Uterus (tissue), 4 donors: ENCODE results near the gene SPOCK1. TPM values are rescaled to one million over a fixed set of nuclear protein-coding genes. Genes with fewer than 3 reads are reported as not detected.

Experiments used
- DNase-seq, 2 donors: peaks; one replicate each; pipeline ENCODE4 v3.0.0-alpha.2; 2019 to 2020
- H3K27ac ChIP-seq, 2 donors: fragments of 200-600 bp; sonication (generic); 1 replicate in 1 of 2; 2 replicates in 1 of 2; pipeline ENCODE4 v1.5.1; 2016 to 2018
- H3K27me3 ChIP-seq, 2 donors: fragments of 200-600 bp; sonication (generic); one replicate each; pipeline ENCODE4 v1.5.1; 2018 to 2019; ENCODE audit warnings: control low read depth in 1 of 2
- H3K36me3 ChIP-seq, 2 donors: fragments of 200-600 bp; sonication (generic); one replicate each; pipeline ENCODE4 v1.5.1; 2019; ENCODE audit warnings: control low read depth in 1 of 2
- H3K4me1 ChIP-seq, 2 donors: fragments of 200-600 bp; sonication (generic); one replicate each; pipeline ENCODE4 v1.5.1; 2018 to 2019; ENCODE audit warnings: control low read depth in 1 of 2
- H3K4me3 ChIP-seq, 2 donors: fragments of 200-600 bp; sonication (generic); 1 replicate in 1 of 2; 2 replicates in 1 of 2; pipeline ENCODE4 v1.5.1; 2018 to 2019; ENCODE audit warnings: mild to moderate bottlenecking in 1 of 2
- H3K9me3 ChIP-seq, 2 donors: fragments of 200-600 bp; sonication (generic); one replicate each; pipeline ENCODE4 v1.5.1; 2019; ENCODE audit warnings: control low read depth in 1 of 2
- POLR2A ChIP-seq, 2 donors: fragments of 450-650 bp; IDR thresholded peaks; one replicate each; pipeline ENCODE4 v1.6.1; 2016; ENCODE audit warnings: antibody characterized with exemption in 2 of 2, mild to moderate bottlenecking in 1 of 2, moderate library complexity in 1 of 2
- intact Hi-C: fragments of 100-400 bp; cut with DNase I; formaldehyde crosslinking; loops from one replicate; pipeline ENCODE4 v1.15.1; 2023; ENCODE audit warnings: low total_unique reads
- total RNA-seq, 4 donors: library from RNA; depleted of rRNA in 3 of 4; stranded (reverse); fragments of >200 nt in 3 of 4; gene quantifications; one replicate each; pipeline versions ENCODE4 v1.1.0 to v1.2.4, GENCODE V29; 2014 to 2023
- TF ChIP-seq, protein P1 (sequence below), 4 experiments: fragments of 200-600 bp in 2 of 4; fragments of 450-650 bp in 2 of 4; sonication (generic) in 2 of 4; IDR thresholded peaks; one replicate each; pipeline ENCODE4 v1.5.1; 2016 to 2019; ENCODE audit warnings: antibody characterized with exemption in 4 of 4, mild to moderate bottlenecking in 2 of 4, moderate library complexity in 1 of 4
- donor health status: DM: yes; HTN: yes; CAD: no.

The SPOCK1 gene
- total RNA-seq, 4 donors from 2014 or later: 31.8 to 131 (median 45.1) TPM

DNA sequence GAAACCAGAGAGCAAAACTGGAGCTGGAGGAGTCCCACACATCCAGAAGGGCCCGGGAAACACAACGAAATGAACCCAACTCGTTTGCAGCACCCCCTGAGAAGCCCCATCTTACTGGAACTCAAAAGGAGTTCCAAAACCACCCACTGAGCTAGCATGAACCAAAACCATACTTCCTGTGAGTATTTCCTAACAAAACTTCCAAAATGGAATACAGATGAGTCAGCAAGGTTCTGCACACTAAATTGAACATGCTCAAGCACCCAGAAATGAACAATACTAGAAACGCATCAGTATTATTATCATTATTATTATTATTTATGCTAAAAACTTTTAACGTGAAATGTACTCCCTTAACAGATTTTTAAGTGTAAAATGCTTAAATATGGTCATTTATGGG is 8.0 kb upstream of the SPOCK1 start:
- Histone ChIP-seq H3K27me3 (no peaks in the 10 kb centered on the region), H3K27ac (no peak overlapping the region), H3K4me1 (no peaks in the 10 kb centered on the region), H3K36me3 (no peaks in the 10 kb centered on the region), H3K4me3 (no peak overlapping the region), H3K9me3 (no peaks in the 10 kb centered on the region)
- no peak for DNase-seq
- intact Hi-C loops: no loop called here
- TF ChIP-seq POLR2A (IDR thresholded peaks at IDR 0.05): no peak
- TF ChIP-seq, protein P1, sequence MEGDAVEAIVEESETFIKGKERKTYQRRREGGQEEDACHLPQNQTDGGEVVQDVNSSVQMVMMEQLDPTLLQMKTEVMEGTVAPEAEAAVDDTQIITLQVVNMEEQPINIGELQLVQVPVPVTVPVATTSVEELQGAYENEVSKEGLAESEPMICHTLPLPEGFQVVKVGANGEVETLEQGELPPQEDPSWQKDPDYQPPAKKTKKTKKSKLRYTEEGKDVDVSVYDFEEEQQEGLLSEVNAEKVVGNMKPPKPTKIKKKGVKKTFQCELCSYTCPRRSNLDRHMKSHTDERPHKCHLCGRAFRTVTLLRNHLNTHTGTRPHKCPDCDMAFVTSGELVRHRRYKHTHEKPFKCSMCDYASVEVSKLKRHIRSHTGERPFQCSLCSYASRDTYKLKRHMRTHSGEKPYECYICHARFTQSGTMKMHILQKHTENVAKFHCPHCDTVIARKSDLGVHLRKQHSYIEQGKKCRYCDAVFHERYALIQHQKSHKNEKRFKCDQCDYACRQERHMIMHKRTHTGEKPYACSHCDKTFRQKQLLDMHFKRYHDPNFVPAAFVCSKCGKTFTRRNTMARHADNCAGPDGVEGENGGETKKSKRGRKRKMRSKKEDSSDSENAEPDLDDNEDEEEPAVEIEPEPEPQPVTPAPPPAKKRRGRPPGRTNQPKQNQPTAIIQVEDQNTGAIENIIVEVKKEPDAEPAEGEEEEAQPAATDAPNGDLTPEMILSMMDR (IDR thresholded peaks at IDR 0.05): no peak

DNA sequence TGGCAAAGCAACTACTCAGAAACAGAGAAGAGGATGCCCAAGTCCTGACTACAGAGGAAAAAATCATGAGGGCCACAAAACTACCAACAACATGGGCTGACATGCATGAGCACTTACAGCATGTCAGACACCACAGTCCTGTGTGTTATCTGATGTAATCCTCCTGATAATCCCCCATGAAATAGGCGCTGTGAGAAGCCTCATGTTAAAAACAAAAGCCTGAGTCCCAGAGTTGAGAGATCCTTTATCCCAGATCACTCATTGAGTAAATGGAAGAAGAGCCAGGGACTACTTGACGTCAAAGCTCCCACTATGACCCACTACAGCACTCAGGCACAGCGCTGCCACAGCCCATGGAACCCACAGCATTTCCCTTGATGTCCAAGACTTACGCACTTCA is 7.2 kb upstream of the SPOCK1 start:
- no peak for DNase-seq
- no peaks in the 10 kb centered on the region for H3K36me3 ChIP-seq
- intact Hi-C loops: no loop called here

DNA sequence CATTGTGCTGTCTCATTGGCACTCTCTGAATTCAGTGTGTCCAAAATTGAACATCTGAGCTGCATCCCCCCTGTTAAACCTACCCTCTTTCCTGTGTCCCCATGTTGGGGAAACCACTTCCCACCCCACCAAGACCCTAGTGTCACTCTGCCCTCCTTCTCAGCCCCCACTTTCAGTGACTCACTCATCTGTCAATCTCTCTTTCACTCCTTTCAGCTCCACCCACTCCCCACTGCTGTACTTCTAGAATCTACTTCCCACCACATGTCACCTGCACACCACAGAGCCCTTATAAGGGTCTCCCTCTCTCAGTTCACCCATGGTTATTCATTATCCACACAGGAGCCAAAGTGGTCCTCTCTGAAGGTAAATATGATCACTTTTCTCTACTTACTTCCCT is 5.8 kb upstream of the SPOCK1 start:
- intact Hi-C loops: no loop called here
- no peak overlapping the region for H3K4me3 ChIP-seq
- no peak for DNase-seq

More for the DNA sequence above, 7.2 kb upstream of the SPOCK1 start:
- Histone ChIP-seq H3K9me3 (no peaks in the 10 kb centered on the region), H3K4me3 (no peak overlapping the region), H3K4me1 (no peaks in the 10 kb centered on the region), H3K27ac (no peak overlapping the region), H3K27me3 (no peaks in the 10 kb centered on the region)
- TF ChIP-seq, protein P1 (IDR thresholded peaks at IDR 0.05): no peak
- no peak for TF ChIP-seq POLR2A (IDR thresholded peaks at IDR 0.05)

DNA sequence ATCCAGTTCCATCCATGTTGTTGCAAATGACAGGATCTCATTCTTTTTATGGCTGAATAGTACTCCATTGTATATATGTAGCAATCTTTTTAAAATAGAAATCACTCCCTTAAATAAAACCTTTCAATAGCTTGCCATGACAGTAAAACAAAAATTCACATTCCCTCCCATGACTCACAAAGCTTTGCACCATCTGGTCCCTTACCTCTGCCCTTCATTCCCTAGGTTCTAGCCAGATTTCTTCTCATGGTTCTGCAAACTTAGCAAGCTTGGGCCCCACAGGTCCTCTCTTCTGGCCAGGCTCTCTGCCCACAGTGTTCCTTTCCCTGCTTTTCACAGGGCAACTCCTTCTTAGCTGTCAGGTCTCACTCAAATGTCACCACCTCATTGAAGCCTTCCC is 4.3 kb upstream of the SPOCK1 start:
- H3K27ac ChIP-seq: no peak overlapping the region
- no peaks in the 10 kb centered on the region for H3K36me3 ChIP-seq
- no peaks in the 10 kb centered on the region for H3K4me1 ChIP-seq
- H3K4me3 ChIP-seq: no peak overlapping the region
- DNase-seq: no peak
- intact Hi-C loops: no loop called here
- H3K27me3 ChIP-seq: no peaks in the 10 kb centered on the region
- TF ChIP-seq, protein P1 (IDR thresholded peaks at IDR 0.05): no peak
- TF ChIP-seq POLR2A (IDR thresholded peaks at IDR 0.05): no peak
- H3K9me3 ChIP-seq: no peaks in the 10 kb centered on the region

More for the DNA sequence above, 5.8 kb upstream of the SPOCK1 start:
- no peak overlapping the region for H3K27ac ChIP-seq
- TF ChIP-seq POLR2A (IDR thresholded peaks at IDR 0.05): no peak
- TF ChIP-seq, protein P1 (IDR thresholded peaks at IDR 0.05): no peak
- H3K36me3 ChIP-seq: no peaks in the 10 kb centered on the region
- no peaks in the 10 kb centered on the region for H3K27me3 ChIP-seq
- H3K4me1 ChIP-seq: no peaks in the 10 kb centered on the region
- no peaks in the 10 kb centered on the region for H3K9me3 ChIP-seq

DNA sequence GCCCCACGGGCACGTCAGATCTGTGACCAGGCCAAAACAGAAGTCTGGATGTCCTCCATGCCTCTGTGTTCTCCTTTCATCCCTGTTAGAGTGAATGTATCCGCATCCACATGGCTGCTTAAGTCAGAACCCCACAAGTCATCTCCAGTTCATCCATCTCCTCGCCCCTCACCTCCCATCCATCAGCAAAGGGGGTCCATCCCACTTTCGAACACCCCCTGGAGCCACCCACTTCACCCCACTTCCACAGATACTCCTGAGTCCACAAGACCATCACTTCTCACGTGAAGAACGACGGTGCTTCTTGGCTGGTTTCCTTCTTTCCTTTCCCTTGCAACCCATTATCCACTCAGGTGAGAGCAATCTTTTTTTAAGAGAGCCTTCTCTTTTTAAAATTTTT is 3.5 kb upstream of the SPOCK1 start:
- no peaks in the 10 kb centered on the region for H3K4me1 ChIP-seq
- TF ChIP-seq POLR2A (IDR thresholded peaks at IDR 0.05): no peak
- TF ChIP-seq, protein P1 (IDR thresholded peaks at IDR 0.05): no peak
- intact Hi-C loops: no loop called here
- H3K36me3 ChIP-seq: no peaks in the 10 kb centered on the region
- no peaks in the 10 kb centered on the region for H3K27me3 ChIP-seq
- no peaks in the 10 kb centered on the region for H3K9me3 ChIP-seq
- H3K4me3 ChIP-seq: no peak overlapping the region
- H3K27ac ChIP-seq: no peak overlapping the region
- DNase-seq: no peak
